ENCODE measurements around the gene HSPA2.
"Not testable (repeated sequence)": the region's sequence is repeated elsewhere in the genome, so short reads cannot be mapped to it uniquely, and the experiment has no call there.

The HSPA2 gene

GRCh38 chr14:64510825-64511671, 29.5 kb upstream of the HSPA2 start:
- DNase-seq (ENCODE audit: low read depth, low spot score): peak; percentile 72
- H3K4me3 ChIP-seq (ENCODE audit: low read length): no peak overlapping the region

GRCh38 chr14:64513271-64513670, 27.3 kb upstream of the HSPA2 start:
- no peak for DNase-seq (ENCODE audit: low read depth, low spot score)

GRCh38 chr14:64515053-64515452, 25.5 kb upstream of the HSPA2 start:
- DNase-seq (ENCODE audit: low read depth, low spot score): no peak
- H3K4me3 ChIP-seq (ENCODE audit: low read length): no peak overlapping the region

More at GRCh38 chr14:64513271-64513670, 27.3 kb upstream of the HSPA2 start:
- H3K4me3 ChIP-seq (ENCODE audit: low read length): no peak overlapping the region

GRCh38 chr14:64516969-64517368, 23.6 kb upstream of the HSPA2 start:
- no peak for DNase-seq (ENCODE audit: low read depth, low spot score)
- no peak overlapping the region for H3K4me3 ChIP-seq (ENCODE audit: low read length)

GRCh38 chr14:64517667-64518066, 22.9 kb upstream of the HSPA2 start:
- not testable (repeated sequence) for DNase-seq (ENCODE audit: low read depth, low spot score); H3K4me3 ChIP-seq (ENCODE audit: low read length)

GRCh38 chr14:64518229-64518628, 22.3 kb upstream of the HSPA2 start:
- H3K4me3 ChIP-seq (ENCODE audit: low read length): no peak overlapping the region
- no peak for DNase-seq (ENCODE audit: low read depth, low spot score)

- H3K4me3 ChIP-seq (ENCODE audit: low read length): no peak overlapping the region
- DNase-seq (ENCODE audit: low read depth, low spot score): no peak
Measured at GRCh38 chr14:64520699-64521098, 19.8 kb upstream of the HSPA2 start.

- no peak overlapping the region for H3K4me3 ChIP-seq (ENCODE audit: low read length)
- DNase-seq (ENCODE audit: low read depth, low spot score): no peak
Measured at GRCh38 chr14:64522591-64523355, 17.8 kb upstream of the HSPA2 start.

- H3K4me3 ChIP-seq (ENCODE audit: low read length): no peak overlapping the region
- no peak for DNase-seq (ENCODE audit: low read depth, low spot score)
Measured at GRCh38 chr14:64525354-64525753, 15.2 kb upstream of the HSPA2 start.

GRCh38 chr14:64531567-64531966, 9.0 kb upstream of the HSPA2 start:
- no peak overlapping the region for H3K4me3 ChIP-seq (ENCODE audit: low read length)

GRCh38 chr14:64536488-64537245, 3.9 kb upstream of the HSPA2 start:
- no peak for DNase-seq (ENCODE audit: low read depth, low spot score)
- H3K4me3 ChIP-seq (ENCODE audit: low read length): no peak overlapping the region

More at GRCh38 chr14:64531567-64531966, 9.0 kb upstream of the HSPA2 start:
- DNase-seq (ENCODE audit: low read depth, low spot score): no peak

GRCh38 chr14:64541261-64541971, 875 bp downstream of the HSPA2 start:
- H3K4me3 ChIP-seq (ENCODE audit: low read length): no peak overlapping the region
- DNase-seq (ENCODE audit: low read depth, low spot score): no peak

GRCh38 chr14:64541972-64542835, 1.7 kb downstream of the HSPA2 start:
- H3K4me3 ChIP-seq (ENCODE audit: low read length): no peak overlapping the region
- no peak for DNase-seq (ENCODE audit: low read depth, low spot score)

- no peak overlapping the region for H3K4me3 ChIP-seq (ENCODE audit: low read length)
- no peak for DNase-seq (ENCODE audit: low read depth, low spot score)
Measured at GRCh38 chr14:64542836-64543201, 2.3 kb downstream of the HSPA2 start.

- no peak overlapping the region for H3K4me3 ChIP-seq (ENCODE audit: low read length)
Measured at GRCh38 chr14:64544607-64545312, 4.2 kb downstream of the HSPA2 start.

GRCh38 chr14:64549016-64549415, 8.5 kb downstream of the HSPA2 start:
- H3K4me3 ChIP-seq (ENCODE audit: low read length): no peak overlapping the region
- DNase-seq (ENCODE audit: low read depth, low spot score): no peak

More at GRCh38 chr14:64544607-64545312, 4.2 kb downstream of the HSPA2 start:
- no peak for DNase-seq (ENCODE audit: low read depth, low spot score)

GRCh38 chr14:64549791-64550620, 9.5 kb downstream of the HSPA2 start, which contains the start of gene PPP1R36:
Gene PPP1R36 (plus strand): TSS chr14:64549961. CDS start chr14:64549998, 37 bp downstream.
- no peak for DNase-seq (ENCODE audit: low read depth, low spot score)
- no peak within 1 kb of the TSS for H3K4me3 ChIP-seq (ENCODE audit: low read length)

Measured in Jurkat, Clone E6-1 (cell line).